Memory B cell (primary cell): Measurements from ENCODE around the gene DISC1.

Source experiments
- ATAC-seq: fragments of 150-1000 bp; cut with Tn5 transposase; 2 replicates; pipeline ENCODE4 v1.10.0; 2021; ENCODE audit warnings: low read depth, mild to moderate bottlenecking, moderate library complexity
- DNase-seq, 2 donors: peaks; one replicate each; pipeline ENCODE4 v3.0.0; 2022; ENCODE audit warnings: low spot score in 2 of 2
- H3K27ac Mint-ChIP-seq: one replicate; pipeline ENCODE4 v1.8.0; 2022; ENCODE audit warnings: mild to moderate bottlenecking, moderate library complexity, mixed read lengths
- H3K27me3 Mint-ChIP-seq: one replicate; pipeline ENCODE4 v1.8.0; 2022; ENCODE audit warnings: mixed read lengths
- H3K36me3 Mint-ChIP-seq: one replicate; pipeline ENCODE4 v1.8.0; 2022; ENCODE audit warnings: mild to moderate bottlenecking, mixed read lengths
- H3K4me1 Mint-ChIP-seq: one replicate; pipeline ENCODE4 v1.8.0; 2022; ENCODE audit warnings: mixed read lengths
- H3K4me3 Mint-ChIP-seq: one replicate; pipeline ENCODE4 v1.8.0; 2022; ENCODE audit warnings: mild to moderate bottlenecking, moderate library complexity, mixed read lengths
- H3K9me3 Mint-ChIP-seq: one replicate; pipeline ENCODE4 v1.8.0; 2022; ENCODE audit warnings: mixed read lengths

DISC1 gene

GRCh38 chr1:232018231-232019025 is 391.8 kb downstream of the DISC1 start:
- Mint-ChIP-seq H3K36me3 (no peaks in the 10 kb centered on the region), H3K27me3 (no peaks in the 10 kb centered on the region), H3K4me3 (no peak overlapping the region), H3K4me1 (no peaks in the 10 kb centered on the region), H3K27ac (no peak overlapping the region), H3K9me3 (no peaks in the 10 kb centered on the region)
- no peak for ATAC-seq
- DNase-seq = no peak

GRCh38 chr1:232019026-232019340 is 392.4 kb downstream of the DISC1 start:
- Mint-ChIP-seq H3K36me3 (no peaks in the 10 kb centered on the region), H3K4me1 (no peaks in the 10 kb centered on the region), H3K27ac (no peak overlapping the region), H3K9me3 (no peaks in the 10 kb centered on the region), H3K4me3 (no peak overlapping the region), H3K27me3 (no peaks in the 10 kb centered on the region)
- no peak for ATAC-seq
- no peak for DNase-seq

GRCh38 chr1:232020352-232020751 is 393.8 kb downstream of the DISC1 start:
- no peaks in the 10 kb centered on the region for H3K27me3 Mint-ChIP-seq
- no peak overlapping the region for H3K27ac Mint-ChIP-seq

GRCh38 chr1:232029315-232029714 is 402.7 kb downstream of the DISC1 start:
- Mint-ChIP-seq H3K27ac (no peak overlapping the region), H3K36me3 (peaks cover 14% of the 10 kb centered on the region), H3K9me3 (no peaks in the 10 kb centered on the region), H3K27me3 (peaks cover 2% of the 10 kb centered on the region), H3K4me1 (peaks cover 3% of the 10 kb centered on the region), H3K4me3 (no peak overlapping the region)
- DNase-seq = no peak
- no peak for ATAC-seq

More at GRCh38 chr1:232020352-232020751, 393.8 kb downstream of the DISC1 start:
- Mint-ChIP-seq H3K4me1 (no peaks in the 10 kb centered on the region), H3K36me3 (peaks cover 3% of the 10 kb centered on the region), H3K4me3 (no peak overlapping the region), H3K9me3 (no peaks in the 10 kb centered on the region)
- DNase-seq (no peak), ATAC-seq (no peak)

GRCh38 chr1:232031156-232031555 is 404.6 kb downstream of the DISC1 start:
- H3K4me1 Mint-ChIP-seq = peaks cover 3% of the 10 kb centered on the region
- no peak overlapping the region for H3K27ac Mint-ChIP-seq
- H3K9me3 Mint-ChIP-seq = no peaks in the 10 kb centered on the region
- H3K27me3 Mint-ChIP-seq = peaks cover 2% of the 10 kb centered on the region
- peaks cover 12% of the 10 kb centered on the region for H3K36me3 Mint-ChIP-seq
- ATAC-seq (no peak), DNase-seq (no peak)
- H3K4me3 Mint-ChIP-seq = no peak overlapping the region

GRCh38 chr1:232033285-232033684 is 406.7 kb downstream of the DISC1 start:
- Mint-ChIP-seq H3K27me3 (peaks cover 2% of the 10 kb centered on the region), H3K4me3 (no peak overlapping the region), H3K4me1 (peaks cover 3% of the 10 kb centered on the region), H3K36me3 (peaks cover 10% of the 10 kb centered on the region), H3K9me3 (no peaks in the 10 kb centered on the region), H3K27ac (no peak overlapping the region)
- ATAC-seq (no peak), DNase-seq (no peak)

- ATAC-seq (no peak), DNase-seq (no peak)
- peaks cover 10% of the 10 kb centered on the region for H3K36me3 Mint-ChIP-seq
- peaks cover 2% of the 10 kb centered on the region for H3K27me3 Mint-ChIP-seq
- H3K4me1 Mint-ChIP-seq = peaks cover 3% of the 10 kb centered on the region
- H3K9me3 Mint-ChIP-seq = no peaks in the 10 kb centered on the region
- H3K27ac Mint-ChIP-seq = no peak overlapping the region
- no peak overlapping the region for H3K4me3 Mint-ChIP-seq
These were observed 408.0 kb downstream of the DISC1 start for GRCh38 chr1:232034556-232034955.

- DNase-seq (no peak), ATAC-seq (no peak)
- H3K27me3 Mint-ChIP-seq = no peaks in the 10 kb centered on the region
- H3K4me3 Mint-ChIP-seq = no peak overlapping the region
- H3K27ac Mint-ChIP-seq = no peak overlapping the region
- H3K36me3 Mint-ChIP-seq = peaks cover 5% of the 10 kb centered on the region
- no peaks in the 10 kb centered on the region for H3K4me1 Mint-ChIP-seq
- H3K9me3 Mint-ChIP-seq = no peaks in the 10 kb centered on the region
These were observed 409.8 kb downstream of the DISC1 start for GRCh38 chr1:232036181-232036933.

- H3K9me3 Mint-ChIP-seq = no peaks in the 10 kb centered on the region
- ATAC-seq = no peak
- H3K27me3 Mint-ChIP-seq = no peaks in the 10 kb centered on the region
These were observed 411.3 kb downstream of the DISC1 start for GRCh38 chr1:232037774-232038388.

GRCh38 chr1:232038706-232039677 is 412.4 kb downstream of the DISC1 start:
- H3K36me3 Mint-ChIP-seq = no peaks in the 10 kb centered on the region
- no peak overlapping the region for H3K27ac Mint-ChIP-seq
- H3K27me3 Mint-ChIP-seq = no peaks in the 10 kb centered on the region
- H3K4me3 Mint-ChIP-seq = no peak overlapping the region
- DNase-seq (no peak), ATAC-seq (no peak)
- H3K9me3 Mint-ChIP-seq = no peaks in the 10 kb centered on the region
- no peaks in the 10 kb centered on the region for H3K4me1 Mint-ChIP-seq

More at GRCh38 chr1:232037774-232038388, 411.3 kb downstream of the DISC1 start:
- no peak for DNase-seq
- no peaks in the 10 kb centered on the region for H3K4me1 Mint-ChIP-seq
- no peak overlapping the region for H3K27ac Mint-ChIP-seq
- peaks cover 5% of the 10 kb centered on the region for H3K36me3 Mint-ChIP-seq
- no peak overlapping the region for H3K4me3 Mint-ChIP-seq

GRCh38 chr1:232040260-232040659 is 413.7 kb downstream of the DISC1 start:
- H3K27me3 Mint-ChIP-seq = peaks cover under 1% of the 10 kb centered on the region
- DNase-seq (no peak), ATAC-seq (no peak)
- H3K27ac Mint-ChIP-seq = no peak overlapping the region
- no peaks in the 10 kb centered on the region for H3K36me3 Mint-ChIP-seq
- H3K4me1 Mint-ChIP-seq = no peaks in the 10 kb centered on the region
- H3K4me3 Mint-ChIP-seq = no peak overlapping the region
- H3K9me3 Mint-ChIP-seq = no peaks in the 10 kb centered on the region

- Mint-ChIP-seq H3K4me3 (no peak overlapping the region), H3K27me3 (peaks cover 12% of the 10 kb centered on the region), H3K36me3 (no peaks in the 10 kb centered on the region), H3K27ac (no peak overlapping the region), H3K4me1 (no peaks in the 10 kb centered on the region), H3K9me3 (no peaks in the 10 kb centered on the region)
- ATAC-seq = no peak
- no peak for DNase-seq
These were observed 418.1 kb downstream of the DISC1 start for GRCh38 chr1:232044728-232045127.

GRCh38 chr1:232045139-232045994 is 418.8 kb downstream of the DISC1 start:
- no peak for DNase-seq
- no peak overlapping the region for H3K4me3 Mint-ChIP-seq
- no peaks in the 10 kb centered on the region for H3K9me3 Mint-ChIP-seq
- H3K4me1 Mint-ChIP-seq = no peaks in the 10 kb centered on the region
- ATAC-seq = no peak
- H3K27me3 Mint-ChIP-seq = peaks cover 12% of the 10 kb centered on the region
- no peak overlapping the region for H3K27ac Mint-ChIP-seq
- H3K36me3 Mint-ChIP-seq = no peaks in the 10 kb centered on the region
